Transverse colon (tissue), 4 donors: Measurements from ENCODE around the gene MTG2.

Source experiments
- POLR2A ChIP-seq: fragments of 450-650 bp; IDR thresholded peaks from one replicate; pipeline ENCODE4 v1.6.1; 2016; ENCODE audit warnings: antibody characterized with exemption, mild to moderate bottlenecking, moderate library complexity
- POLR2AphosphoS5 ChIP-seq, 3 donors: sonication (generic); formaldehyde crosslinking; IDR thresholded peaks; one replicate each; pipeline ENCODE4 v1.6.1; 2016; ENCODE audit warnings: antibody characterized with exemption in 3 of 3
- TF ChIP-seq, protein P1 (sequence below), 5 experiments: fragments of 200-600 bp in 3 of 5; fragments of 450-650 bp in 2 of 5; sonication (generic) in 3 of 5; IDR thresholded peaks; 1 replicate in 2 of 5; 2 replicates in 3 of 5; pipeline ENCODE4 v1.5.1; 2016 to 2017; ENCODE audit warnings: antibody characterized with exemption in 5 of 5, inconsistent platforms in 3 of 5, mild to moderate bottlenecking in 2 of 5, moderate library complexity in 1 of 5

DNA sequence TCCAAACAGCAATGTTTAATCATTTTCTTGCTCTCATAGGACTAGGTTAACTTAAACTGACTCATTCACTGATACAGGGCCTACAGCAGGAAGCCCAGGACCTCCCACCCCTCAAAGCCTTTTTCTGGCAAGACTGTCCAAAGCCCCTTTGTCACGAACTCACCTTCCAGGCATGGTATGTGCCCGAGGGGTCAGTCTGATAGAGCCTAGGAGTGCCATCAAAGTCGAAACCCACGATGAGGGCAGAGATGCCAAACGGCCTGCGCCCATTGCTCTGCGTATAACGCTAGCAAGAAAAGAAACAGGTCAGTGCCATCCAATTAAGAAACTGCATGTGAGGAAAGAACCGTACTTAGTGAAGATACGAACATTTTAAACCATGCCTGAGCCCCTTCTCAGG is 43.9 kb upstream of the MTG2 start:
- TF ChIP-seq, protein P1, sequence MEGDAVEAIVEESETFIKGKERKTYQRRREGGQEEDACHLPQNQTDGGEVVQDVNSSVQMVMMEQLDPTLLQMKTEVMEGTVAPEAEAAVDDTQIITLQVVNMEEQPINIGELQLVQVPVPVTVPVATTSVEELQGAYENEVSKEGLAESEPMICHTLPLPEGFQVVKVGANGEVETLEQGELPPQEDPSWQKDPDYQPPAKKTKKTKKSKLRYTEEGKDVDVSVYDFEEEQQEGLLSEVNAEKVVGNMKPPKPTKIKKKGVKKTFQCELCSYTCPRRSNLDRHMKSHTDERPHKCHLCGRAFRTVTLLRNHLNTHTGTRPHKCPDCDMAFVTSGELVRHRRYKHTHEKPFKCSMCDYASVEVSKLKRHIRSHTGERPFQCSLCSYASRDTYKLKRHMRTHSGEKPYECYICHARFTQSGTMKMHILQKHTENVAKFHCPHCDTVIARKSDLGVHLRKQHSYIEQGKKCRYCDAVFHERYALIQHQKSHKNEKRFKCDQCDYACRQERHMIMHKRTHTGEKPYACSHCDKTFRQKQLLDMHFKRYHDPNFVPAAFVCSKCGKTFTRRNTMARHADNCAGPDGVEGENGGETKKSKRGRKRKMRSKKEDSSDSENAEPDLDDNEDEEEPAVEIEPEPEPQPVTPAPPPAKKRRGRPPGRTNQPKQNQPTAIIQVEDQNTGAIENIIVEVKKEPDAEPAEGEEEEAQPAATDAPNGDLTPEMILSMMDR (IDR thresholded peaks at IDR 0.05): no peak
- TF ChIP-seq POLR2AphosphoS5 (IDR thresholded peaks at IDR 0.05): no peak
- no peak for TF ChIP-seq POLR2A
